GM18507 (cell line): ENCODE measurements around the gene AMBN.
"Not testable (repeated sequence)": the region's sequence is repeated elsewhere in the genome, so short reads cannot be mapped to it uniquely, and the experiment has no call there.

Experiments
- DNase-seq: peaks from one replicate; pipeline ENCODE4 v3.0.0; 2011; ENCODE audit warnings: low read depth; ENCODE audit not compliant: insufficient read length; ENCODE audit errors: extremely low spot score
- FAIRE-seq: peaks from 2 replicates; lab custom pipeline; 2011; peaks lifted over from hg19 to GRCh38; lab: Jason Lieb, UNC

AMBN gene

DNA sequence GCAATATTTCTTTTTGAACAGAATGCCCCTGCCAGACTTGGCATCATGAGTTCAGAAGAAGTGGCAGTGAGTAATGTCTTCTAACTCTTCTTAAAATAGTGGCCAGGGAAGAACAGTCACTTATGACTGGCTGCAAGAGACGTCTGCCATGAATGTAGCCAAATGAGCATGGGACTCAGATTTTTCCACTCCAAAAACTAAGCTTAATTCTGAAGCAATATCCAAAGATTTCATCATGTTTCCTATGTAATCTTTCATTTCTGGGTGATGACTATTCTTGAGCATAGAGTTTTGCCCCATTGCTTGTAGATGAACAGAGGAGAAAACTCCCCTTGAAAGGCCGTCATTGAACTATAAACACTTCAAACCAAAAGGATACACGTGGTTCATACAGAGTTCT lies 11.8 kb downstream of the AMBN start:
- FAIRE-seq, result no peak
- DNase-seq, result no peak

DNA sequence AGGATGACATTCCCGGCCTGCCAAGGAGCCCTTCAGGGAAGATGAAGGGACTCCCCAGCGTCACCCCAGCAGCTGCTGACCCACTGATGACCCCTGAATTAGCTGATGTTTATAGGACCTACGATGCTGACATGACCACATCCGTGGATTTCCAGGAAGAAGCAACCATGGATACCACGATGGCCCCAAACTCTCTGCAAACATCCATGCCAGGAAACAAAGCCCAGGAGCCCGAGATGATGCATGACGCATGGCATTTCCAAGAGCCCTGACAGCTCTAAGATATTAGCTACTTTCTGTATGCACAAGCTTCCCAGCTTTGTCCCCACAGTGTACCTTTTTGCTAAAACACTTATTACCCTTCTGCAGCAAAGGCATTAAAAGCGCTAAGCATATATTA lies 14.4 kb downstream of the AMBN start:
- FAIRE-seq (no peak), DNase-seq (no peak)

DNA sequence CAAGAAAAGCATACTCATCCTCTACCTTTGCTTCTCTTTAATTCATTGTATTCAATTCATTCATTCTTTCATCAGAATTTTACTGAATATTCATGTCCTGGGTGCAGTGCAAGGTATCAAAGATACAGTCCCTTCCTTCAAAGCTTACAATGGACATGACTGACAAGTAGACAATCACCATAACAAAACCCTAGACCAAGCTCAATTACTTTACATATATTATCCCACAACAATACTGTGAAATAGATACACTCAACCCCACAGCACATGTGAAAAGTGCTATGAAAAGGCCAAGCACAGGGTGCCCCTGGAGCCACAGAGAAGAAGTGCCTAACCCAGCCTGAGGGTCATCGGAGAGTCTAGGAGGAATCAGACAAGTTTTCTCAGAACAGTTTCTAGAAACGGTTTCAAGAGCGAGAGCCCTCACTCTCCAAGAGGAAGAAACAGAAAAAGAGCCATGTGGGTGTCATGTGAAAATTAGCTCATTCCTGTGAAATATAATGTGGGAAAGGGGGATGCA lies 15.3 kb downstream of the AMBN start:
- DNase-seq, result no peak
- FAIRE-seq, result no peak

DNA sequence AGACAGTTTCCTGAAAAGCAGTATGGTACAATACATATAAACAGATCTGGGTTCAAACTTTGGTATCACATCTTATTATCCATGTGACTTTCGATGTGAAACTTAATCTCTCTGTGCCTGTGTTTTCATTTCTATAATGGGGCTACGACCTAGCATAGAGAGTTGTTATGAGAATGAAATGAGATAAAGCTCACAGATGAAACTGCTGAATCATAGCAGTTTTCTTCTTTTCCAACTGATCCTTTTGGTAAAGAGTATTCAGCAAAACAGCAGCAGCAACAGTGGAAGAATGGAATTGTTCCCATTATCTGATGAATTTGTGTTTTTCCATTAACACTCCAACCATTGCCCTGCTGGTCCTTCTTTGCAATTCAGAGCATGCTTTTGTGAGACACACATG lies 16.3 kb downstream of the AMBN start:
- FAIRE-seq (no peak), DNase-seq (no peak)

DNA sequence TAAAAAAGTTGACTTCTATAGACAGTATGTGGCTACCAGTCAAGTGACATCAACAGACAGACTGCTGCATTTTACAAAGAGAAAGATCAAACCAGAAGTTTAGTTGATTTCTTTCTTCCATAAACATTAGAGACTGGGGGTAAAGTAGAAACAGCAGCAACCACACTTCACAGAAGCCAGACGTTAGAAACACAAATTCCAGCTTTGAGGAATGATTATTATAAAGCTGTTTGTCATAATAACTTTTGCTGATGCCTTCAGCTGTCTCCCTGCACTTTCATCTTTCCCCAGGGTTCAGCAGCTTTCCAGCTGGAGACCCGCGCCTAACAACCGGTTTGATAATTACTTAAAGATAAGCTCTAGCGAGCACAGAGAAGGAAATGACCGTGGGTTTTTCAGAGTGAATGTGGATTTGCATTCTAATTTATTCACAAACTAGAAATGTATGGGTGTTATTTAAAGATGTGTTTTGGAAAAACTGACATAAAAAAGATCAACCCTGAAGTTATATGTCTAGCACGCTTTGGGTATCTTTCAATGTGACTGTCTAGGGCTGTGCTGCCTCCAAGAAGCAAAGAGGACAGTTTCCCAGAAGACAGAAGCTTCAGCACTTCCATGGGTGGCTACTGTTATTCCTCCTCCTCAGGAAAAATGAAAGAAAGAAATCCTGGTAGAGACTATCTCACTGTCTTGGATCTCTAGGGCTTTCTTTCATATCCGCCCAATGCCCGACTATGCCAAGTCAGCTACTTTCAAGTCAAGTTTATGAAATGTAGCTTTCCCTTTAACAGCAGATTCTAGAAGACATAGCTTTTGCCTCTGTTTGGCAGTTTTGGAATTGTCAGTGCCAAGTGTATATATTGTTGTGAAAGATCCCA lies 21.5 kb downstream of the AMBN start:
- DNase-seq, result no peak
- FAIRE-seq, result peak; percentile 71

DNA sequence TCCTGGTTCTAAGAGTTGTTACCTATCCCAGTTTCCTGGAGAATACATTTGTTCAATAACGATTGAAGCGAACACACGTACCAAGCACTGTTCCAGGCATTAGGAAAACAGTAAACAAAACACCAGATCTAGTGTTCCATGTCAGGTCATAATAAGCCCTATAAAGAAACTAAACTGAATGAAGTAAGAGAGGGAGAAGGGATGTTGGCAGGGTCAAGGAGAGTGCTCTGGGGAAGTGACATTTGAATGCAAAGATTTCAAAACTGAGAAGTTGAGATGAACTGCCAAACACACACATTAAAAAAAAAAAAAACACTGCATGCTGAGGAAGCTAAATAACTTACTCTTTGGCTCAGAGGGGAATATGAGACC lies 22.1 kb downstream of the AMBN start:
- DNase-seq (no peak), FAIRE-seq (no peak)

DNA sequence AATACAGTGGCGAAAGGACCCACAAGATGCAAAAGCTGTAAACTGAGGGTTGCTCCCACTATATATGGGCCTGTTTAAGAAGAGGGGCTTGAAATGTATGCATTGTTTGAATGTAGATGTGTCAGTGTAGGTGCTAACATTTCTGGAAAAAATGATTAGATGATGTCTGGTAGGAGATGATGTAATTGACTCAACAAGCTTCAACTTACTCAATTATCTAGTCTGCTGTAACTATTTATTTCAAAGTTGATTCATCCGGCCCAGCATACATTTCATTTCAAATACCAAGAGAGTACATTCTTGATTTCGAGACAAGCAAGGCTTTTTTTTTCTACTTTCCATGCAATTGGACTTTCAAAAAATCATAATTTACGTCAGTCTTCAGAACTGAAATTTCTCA lies 27.2 kb downstream of the AMBN start:
- no peak for DNase-seq
- no peak for FAIRE-seq

DNA sequence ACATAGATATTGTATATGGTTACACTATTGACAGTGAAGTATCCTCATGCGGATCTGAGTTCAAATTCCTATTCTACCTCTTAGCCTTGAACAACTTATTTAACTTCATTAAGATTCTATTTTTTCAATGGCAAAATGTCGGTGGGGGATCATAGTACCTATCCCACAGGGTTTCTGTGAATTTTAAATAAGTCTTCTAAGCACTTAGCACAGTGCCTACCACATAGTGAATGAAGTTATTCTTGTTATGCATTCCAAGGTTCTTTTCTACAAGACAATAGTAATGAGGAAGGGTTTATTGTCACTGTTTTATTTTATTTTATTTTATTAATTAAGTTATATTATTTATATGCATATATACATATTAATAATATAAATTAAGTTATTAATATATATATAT lies 27.7 kb downstream of the AMBN start:
- DNase-seq, result no peak
- no peak for FAIRE-seq

DNA sequence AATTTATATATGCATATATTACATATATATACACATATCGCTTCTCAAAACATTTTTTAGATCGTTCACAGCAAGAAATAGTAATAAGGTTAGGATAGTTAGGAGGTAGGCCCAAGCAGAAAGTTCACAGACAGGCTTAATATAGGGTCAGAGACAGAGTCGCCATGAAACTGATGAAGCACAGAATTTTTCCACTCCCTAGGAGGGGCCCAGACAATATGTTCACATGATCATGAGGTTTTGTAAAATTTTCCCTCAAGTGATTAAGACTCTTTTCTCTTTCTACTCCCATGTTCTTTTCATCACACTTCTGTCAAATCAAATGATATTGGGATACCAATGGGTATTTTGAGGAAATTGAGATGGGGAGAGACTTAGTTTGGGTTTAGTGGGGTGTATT lies 31.3 kb downstream of the AMBN start:
- no peak for DNase-seq
- no peak for FAIRE-seq

DNA sequence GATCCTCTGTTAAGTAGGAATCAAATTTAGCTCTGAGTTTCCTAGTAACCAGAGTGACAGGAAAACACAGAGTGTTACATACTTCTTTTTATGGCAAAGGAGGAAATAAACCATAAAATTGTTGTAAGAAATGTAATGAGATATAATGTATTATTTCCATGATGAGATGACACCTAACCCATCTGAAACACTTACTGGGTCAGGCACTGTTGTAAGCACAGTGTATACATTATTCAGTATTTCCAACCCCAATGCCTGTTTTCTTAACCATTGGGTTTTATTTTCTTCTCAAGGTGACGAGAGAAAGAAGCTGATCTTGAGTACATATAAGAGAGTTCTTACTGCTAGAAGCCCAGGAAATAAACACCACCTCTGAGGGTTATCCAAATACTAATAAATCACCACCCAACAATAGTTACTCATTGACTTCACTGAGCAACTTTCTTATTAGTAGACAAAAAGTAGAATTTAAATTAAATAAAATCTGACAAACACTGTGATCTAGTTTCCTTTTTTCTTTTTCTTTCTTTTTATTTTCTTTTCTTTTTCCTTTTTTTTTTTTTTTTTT lies 32.3 kb downstream of the AMBN start:
- DNase-seq, result no peak
- no peak for FAIRE-seq

DNA sequence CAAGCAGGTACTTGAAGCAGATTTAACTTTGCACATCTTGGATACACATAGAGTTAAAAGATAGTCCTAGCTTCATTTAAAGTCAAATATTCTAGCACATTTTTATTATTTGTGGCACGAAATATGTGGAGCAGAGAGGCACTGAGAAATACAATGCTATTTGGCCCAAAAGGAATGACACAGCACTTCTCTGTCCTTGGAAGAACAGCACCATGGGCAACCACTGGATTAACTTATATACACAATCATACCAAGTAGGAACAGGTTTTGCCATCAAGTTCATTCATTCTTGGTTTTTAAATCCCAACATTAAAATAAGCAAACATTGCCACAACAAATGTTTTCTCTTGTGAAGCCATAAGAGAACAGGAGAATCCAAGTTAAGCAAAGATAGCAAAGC lies 35.6 kb downstream of the AMBN start:
- no peak for FAIRE-seq
- no peak for DNase-seq

DNA sequence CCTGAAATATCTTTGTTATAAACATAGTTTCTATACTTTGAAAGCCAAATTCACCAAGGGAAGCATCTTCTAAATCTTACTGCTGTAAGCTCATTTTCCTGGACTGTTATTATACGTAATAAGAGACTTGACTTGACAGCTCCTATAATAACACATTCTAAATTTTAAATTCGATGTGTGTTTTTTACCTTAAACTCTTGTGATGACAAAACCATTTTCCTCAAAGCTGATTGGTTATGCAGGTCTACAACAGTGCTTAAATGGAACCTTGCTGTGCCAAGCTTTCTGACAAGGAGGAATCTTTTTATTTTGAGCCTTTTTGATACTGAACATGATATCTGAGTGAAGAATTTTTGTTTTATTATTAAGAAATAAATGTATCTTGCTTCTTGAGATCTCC lies 36.4 kb downstream of the AMBN start, which contains the start of gene ENAM:
ENAM (plus strand) TSS at position 301 of the 400 bp plus-strand sequence. CDS start 757 bp downstream, outside the sequence.
- DNase-seq (no peak), FAIRE-seq (no peak)

DNA sequence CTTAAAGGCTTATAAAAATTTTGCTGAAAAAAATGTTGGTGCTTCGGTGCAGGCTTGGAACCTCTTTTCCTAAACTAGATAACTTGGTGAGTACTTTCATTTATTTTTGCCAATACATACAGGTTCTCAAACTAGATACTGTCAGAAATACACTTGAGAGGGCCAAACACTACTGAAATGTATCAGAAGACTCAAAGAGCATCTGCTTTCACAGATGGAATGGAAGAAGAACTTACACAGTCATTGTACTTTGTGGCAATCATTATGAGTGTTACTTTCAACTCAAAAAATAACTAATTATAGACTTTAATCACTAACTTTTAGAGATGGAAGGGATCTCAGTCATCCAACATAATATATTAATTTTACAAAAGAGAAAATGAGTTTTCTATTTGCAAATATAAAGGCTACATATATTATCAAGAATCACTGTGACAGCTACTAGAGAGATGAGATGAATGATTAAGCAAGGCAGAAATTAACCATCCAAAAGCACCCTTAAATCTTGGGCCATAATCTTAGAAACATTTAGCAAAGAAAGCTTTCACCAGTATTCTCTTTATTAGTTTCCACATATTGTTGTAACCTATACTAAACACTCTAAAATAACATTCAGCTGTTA lies 37.5 kb downstream of the AMBN start:
- DNase-seq, result no peak
- FAIRE-seq, result no peak

DNA sequence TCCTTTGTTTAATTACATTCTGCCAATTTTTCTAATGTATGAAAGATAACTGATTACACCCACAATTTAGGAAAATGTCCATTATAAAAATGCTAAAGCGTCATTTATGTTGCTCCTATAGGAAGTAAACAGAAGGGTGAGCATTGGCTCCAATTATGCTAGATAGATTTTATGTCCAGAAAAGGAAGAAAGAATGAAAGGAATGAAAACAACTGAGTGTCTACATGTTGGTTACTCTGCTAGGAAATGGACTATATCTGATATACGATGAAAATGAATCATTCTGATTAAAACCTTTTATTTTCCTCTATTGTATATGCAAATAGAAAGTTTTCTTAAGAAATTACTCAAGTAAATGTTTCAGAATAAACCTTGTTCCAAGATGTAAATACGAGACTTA lies 38.1 kb downstream of the AMBN start:
- DNase-seq, result no peak
- peak; percentile 33 for FAIRE-seq

DNA sequence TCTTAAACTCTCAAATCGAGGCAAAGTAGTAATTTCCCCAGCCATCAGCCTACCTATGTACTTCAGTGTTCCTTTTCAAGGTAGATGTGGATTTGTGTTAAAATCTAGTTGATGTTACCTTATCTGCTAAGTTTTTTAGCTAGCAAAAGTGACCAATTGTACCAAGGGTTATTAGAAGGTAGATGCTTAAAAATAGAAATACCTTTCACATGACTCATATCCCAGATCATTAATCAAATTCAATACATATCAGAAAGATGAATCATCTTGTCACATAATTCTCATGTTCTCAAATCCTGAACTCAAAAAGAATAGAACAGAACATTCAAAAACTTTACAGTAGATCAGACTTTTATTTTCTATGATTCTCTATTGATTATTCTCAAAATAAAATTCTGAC lies 40.0 kb downstream of the AMBN start:
- DNase-seq (no peak), FAIRE-seq (no peak)

DNA sequence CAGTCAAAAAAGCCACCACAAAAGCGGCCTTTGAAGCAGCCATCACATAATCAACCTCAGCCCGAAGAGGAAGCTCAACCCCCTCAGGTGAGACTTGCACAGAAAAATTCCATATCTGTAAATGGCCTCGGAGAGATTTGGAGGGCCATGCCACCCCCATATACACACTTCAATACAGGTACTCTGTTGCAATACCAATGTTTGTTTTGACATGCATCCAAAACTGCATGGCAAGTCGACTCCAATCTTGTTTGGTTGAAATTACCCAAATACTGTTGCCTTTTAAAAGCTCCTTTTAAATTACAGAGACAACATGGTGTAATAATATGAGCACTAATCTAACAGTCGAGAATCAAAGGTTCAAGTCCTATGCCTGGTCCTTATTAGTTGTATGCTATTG lies 42.4 kb downstream of the AMBN start:
- no peak for DNase-seq
- no peak for FAIRE-seq

DNA sequence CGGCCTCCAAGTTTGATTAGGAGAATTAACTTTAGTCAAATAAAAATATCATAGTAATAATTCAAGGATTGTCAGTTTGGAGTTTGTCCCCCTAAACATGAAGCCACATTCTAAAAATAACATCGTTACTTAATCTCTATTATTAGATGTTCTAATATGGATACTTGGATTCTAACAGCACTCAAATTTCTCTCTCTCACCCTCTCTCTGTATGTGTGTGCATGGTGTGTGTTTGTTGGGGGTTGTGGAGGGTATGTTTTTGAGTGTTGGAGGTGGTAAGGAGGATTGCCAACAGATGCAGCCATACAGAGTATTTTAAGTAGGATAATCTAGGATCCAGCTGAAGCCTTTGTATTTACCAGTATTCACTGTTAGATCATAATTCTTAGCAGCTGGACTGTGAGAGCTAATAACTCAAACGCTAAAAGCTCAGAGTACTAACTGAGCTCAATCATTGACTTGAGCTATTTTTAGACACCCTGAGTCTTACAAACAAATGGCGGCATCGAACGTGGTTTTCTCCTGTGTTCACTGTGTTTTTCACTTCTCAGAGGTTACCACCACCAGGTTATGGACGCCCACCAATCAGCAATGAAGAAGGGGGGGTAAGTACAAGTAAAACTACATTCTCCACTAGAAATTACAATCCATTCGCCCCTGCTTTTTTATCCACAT lies 45.3 kb downstream of the AMBN start:
- FAIRE-seq, result peak; percentile 44
- no peak for DNase-seq

DNA sequence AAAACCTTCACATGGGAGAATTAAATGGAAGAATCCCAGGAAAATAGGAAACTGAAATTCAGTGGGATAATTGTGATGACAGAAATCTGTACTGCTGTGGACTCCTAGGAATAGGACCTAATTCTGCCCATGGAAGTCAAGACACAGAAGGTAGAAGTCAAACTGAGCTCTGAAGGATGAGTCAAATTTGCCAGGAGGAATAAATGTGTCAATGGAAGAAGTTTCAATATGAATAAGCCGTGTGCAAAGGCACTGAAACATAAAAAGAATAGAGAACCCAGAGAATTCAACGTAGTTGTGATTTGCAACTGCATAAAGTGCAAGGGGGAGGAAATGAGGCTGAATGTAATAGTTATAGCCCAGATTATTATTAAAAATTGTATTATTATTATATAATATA lies 48.1 kb downstream of the AMBN start:
- FAIRE-seq, result no peak

DNA sequence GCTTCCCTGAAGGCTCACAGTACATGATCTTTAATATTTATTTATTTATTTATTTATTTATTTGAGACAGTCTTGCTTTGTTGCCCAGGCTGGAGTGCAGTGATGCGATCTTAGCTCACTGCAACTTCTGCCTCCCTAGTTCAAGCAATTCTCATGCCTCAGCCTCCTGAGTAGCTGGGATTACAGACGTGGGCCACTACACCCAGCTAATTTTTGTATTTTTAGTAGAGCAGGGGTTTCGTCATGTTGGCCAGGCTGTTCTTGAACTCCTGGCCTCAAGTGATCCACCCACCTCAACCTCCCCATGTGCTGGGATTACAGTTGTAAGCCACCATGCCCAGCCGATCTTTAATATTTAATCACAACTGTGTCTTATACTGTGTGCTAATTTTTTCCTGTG lies 58.7 kb downstream of the AMBN start:
- FAIRE-seq, DNase-seq: not testable (repeated sequence)

More for the DNA sequence above, 48.1 kb downstream of the AMBN start:
- no peak for DNase-seq

DNA sequence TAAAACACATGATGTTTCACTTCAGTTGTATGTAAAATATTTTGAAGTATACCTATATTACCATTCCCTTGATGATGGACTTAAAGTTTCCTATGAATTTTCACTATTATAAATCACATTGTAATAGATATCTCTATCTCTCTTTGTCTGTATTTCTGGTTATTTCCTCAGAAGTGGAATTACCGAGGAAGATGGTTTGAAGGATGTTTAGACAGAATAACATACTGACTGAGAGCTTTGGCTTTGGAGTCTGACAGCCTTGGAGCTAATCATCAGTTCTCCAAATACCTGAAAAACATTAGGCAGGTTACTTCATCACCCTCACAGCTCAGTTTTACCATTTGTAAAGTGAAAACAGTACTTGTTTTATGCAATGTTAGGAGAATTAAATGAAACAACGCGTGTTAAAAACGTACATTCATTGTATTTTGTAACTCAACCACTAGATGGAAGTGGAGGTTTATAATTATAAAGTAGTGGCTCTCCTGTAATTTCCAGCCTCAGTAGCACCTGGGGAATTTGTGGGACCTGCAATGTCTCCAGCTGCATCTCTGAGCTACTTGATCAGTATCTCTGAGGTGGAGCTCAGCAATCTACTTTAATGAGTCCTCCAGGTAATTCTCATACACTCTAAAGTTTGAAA lies 59.9 kb downstream of the AMBN start:
- FAIRE-seq (peak; percentile 74), DNase-seq (no peak)
